Subcutaneous abdominal adipose tissue (tissue), 5 donors: ENCODE measurements around the gene SIPA1L3.
A peak's percentile ranks its signal among the peaks of the same experiment; 100 is the strongest.
"Not testable (repeated sequence)": the region's sequence is repeated elsewhere in the genome, so short reads cannot be mapped to it uniquely, and the experiment has no call there.

Experiments used
- H3K27ac ChIP-seq: one replicate; pipeline ENCODE4 v1.7.0; 2013; ENCODE audit warnings: low read depth, mild to moderate bottlenecking, inconsistent platforms, low read length, moderate library complexity
- H3K27me3 ChIP-seq, 5 donors: one replicate each; pipeline ENCODE4 v1.7.0; 2013; ENCODE audit warnings: low read length in 5 of 5, inconsistent platforms in 1 of 5; ENCODE audit not compliant: control insufficient read depth in 5 of 5, insufficient read depth in 4 of 5
- H3K36me3 ChIP-seq, 5 donors: one replicate each; pipeline ENCODE4 v1.7.0; 2013; ENCODE audit warnings: low read length in 5 of 5; ENCODE audit not compliant: control insufficient read depth in 5 of 5, insufficient read depth in 5 of 5
- H3K4me1 ChIP-seq, 5 donors: one replicate each; pipeline ENCODE4 v1.7.0; 2013; ENCODE audit warnings: low read length in 5 of 5, mild to moderate bottlenecking in 3 of 5, moderate library complexity in 1 of 5; ENCODE audit not compliant: control insufficient read depth in 5 of 5, insufficient read depth in 5 of 5
- H3K4me3 ChIP-seq, 5 donors: one replicate each; pipeline ENCODE4 v1.7.0; 2013; ENCODE audit warnings: low read length in 5 of 5, low read depth in 1 of 5
- H3K9ac ChIP-seq, 5 donors: one replicate each; pipeline ENCODE4 v1.7.0; 2013; ENCODE audit warnings: low read length in 5 of 5, mild to moderate bottlenecking in 4 of 5, moderate library complexity in 3 of 5
- H3K9me3 ChIP-seq, 5 donors: one replicate each; pipeline ENCODE4 v1.7.0; 2013; ENCODE audit warnings: low read length in 5 of 5; ENCODE audit not compliant: control insufficient read depth in 5 of 5
- donor health status: healthy.
- donor health status: healthy.
- donor health status: healthy.
- donor health status: healthy.
- donor health status: healthy.

SIPA1L3 gene

GRCh38 chr19:38228491-38229439, 321.8 kb downstream of the SIPA1L3 start:
- Histone ChIP-seq H3K9ac (no peak overlapping the region), H3K27ac (no peak overlapping the region), H3K4me3 (no peak overlapping the region), H3K4me1 (peaks cover 0 to 17% (median 15%) of the 10 kb centered on the region in 5 donors), H3K27me3 (peaks cover 24 to 56% (median 41%) of the 10 kb centered on the region in 5 donors), H3K9me3 (no peaks in the 10 kb centered on the region), H3K36me3 (no peaks in the 10 kb centered on the region)

- H3K27me3 ChIP-seq: peaks cover 21 to 49% (median 35%) of the 10 kb centered on the region in 5 donors
- no peaks in the 10 kb centered on the region for H3K9me3 ChIP-seq
- no peak overlapping the region for H3K9ac ChIP-seq
- no peak overlapping the region for H3K4me3 ChIP-seq
- H3K36me3 ChIP-seq: no peaks in the 10 kb centered on the region
- H3K4me1 ChIP-seq: peaks cover 0 to 9% (median 8%) of the 10 kb centered on the region in 5 donors
- H3K27ac ChIP-seq: no peak overlapping the region
Observed at GRCh38 chr19:38229585-38230073, 322.6 kb downstream of the SIPA1L3 start.

DNA sequence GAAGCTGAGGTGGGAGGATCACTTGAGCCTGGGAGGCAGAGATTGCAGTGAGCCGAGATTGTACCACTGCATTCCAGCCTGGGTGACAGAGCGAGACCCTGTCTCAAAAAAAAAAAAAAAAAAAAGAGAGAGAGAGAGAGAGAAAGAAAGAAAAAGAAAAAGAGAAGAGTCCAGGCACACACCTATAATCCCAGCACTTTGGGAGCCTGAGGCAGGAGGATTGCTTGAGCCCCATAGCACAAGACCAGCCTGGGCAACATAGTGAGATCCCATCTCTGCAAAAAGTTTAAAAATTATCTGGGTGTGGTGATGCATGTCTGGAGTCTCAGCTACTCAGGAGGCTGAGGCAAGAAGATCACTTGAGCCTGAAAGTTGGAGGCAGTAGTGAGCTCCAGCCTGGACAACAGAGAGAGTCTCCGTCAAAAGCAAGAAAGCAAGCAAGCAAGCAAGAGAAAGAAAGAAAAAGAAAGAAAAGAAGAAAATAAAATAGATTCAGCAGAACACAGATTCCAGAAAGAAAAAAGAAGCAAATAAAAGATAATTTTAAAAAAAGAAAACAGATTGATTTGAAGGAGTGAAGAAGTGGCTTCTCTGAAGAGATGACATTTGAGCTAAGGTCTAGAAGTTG, 323.6 kb downstream of the SIPA1L3 start:
- H3K4me3 ChIP-seq, H3K9ac ChIP-seq, H3K36me3 ChIP-seq, H3K27ac ChIP-seq, H3K9me3 ChIP-seq, H3K4me1 ChIP-seq: not testable (repeated sequence)
- H3K27me3 ChIP-seq: peaks cover 19 to 41% (median 29%) of the 10 kb centered on the region in 5 donors

GRCh38 chr19:38231918-38232317, 324.9 kb downstream of the SIPA1L3 start:
- Histone ChIP-seq H3K4me3 (no peak overlapping the region), H3K9ac (no peak overlapping the region), H3K27me3 (peaks cover 17 to 33% (median 22%) of the 10 kb centered on the region in 5 donors), H3K36me3 (no peaks in the 10 kb centered on the region), H3K9me3 (no peaks in the 10 kb centered on the region), H3K4me1 (peaks cover 0 to 9% (median 8%) of the 10 kb centered on the region in 5 donors), H3K27ac (no peak overlapping the region)

- no peak overlapping the region for H3K9ac ChIP-seq
Observed at GRCh38 chr19:38233740-38234251, 326.8 kb downstream of the SIPA1L3 start.

DNA sequence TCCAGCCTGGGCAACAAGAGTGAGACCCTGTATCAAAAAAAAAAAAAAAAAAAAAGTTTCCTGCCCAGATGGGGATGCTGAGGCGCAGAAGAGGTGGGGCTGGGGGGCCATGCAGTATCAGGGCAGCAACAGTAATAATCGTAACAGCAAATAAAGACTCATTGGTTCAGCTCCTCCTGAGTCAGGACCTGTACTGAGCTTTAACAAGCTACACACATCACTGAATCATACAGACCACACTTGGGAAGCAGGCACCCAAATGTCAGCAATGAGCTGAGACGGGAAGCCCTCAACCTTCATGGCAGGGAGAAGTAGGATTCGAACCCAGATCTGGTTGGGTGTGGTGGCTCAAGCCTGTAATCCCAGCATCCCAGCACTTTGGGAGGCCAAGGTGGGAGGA, 327.6 kb downstream of the SIPA1L3 start:
- H3K36me3 ChIP-seq: no peaks in the 10 kb centered on the region
- H3K4me3 ChIP-seq: no peak overlapping the region
- no peak overlapping the region for H3K27ac ChIP-seq
- H3K4me1 ChIP-seq: no peaks in the 10 kb centered on the region
- H3K27me3 ChIP-seq: peaks cover 3 to 15% (median 4%) of the 10 kb centered on the region in 5 donors
- no peaks in the 10 kb centered on the region for H3K9me3 ChIP-seq
- no peak overlapping the region for H3K9ac ChIP-seq

More at GRCh38 chr19:38233740-38234251, 326.8 kb downstream of the SIPA1L3 start:
- H3K27me3 ChIP-seq: peaks cover 6 to 20% (median 8%) of the 10 kb centered on the region in 5 donors
- no peak overlapping the region for H3K4me3 ChIP-seq
- H3K9me3 ChIP-seq: no peaks in the 10 kb centered on the region
- H3K36me3 ChIP-seq: no peaks in the 10 kb centered on the region
- peaks cover 0 to 5% (median 4%) of the 10 kb centered on the region in 5 donors for H3K4me1 ChIP-seq
- H3K27ac ChIP-seq: no peak overlapping the region

- no peak overlapping the region for H3K9ac ChIP-seq
- no peak overlapping the region for H3K27ac ChIP-seq
- H3K36me3 ChIP-seq: no peaks in the 10 kb centered on the region
- H3K27me3 ChIP-seq: peaks cover 0 to 4% (median 0%) of the 10 kb centered on the region in 5 donors
- peaks cover 0 to 7% (median 4%) of the 10 kb centered on the region in 5 donors for H3K4me1 ChIP-seq
- no peak overlapping the region for H3K4me3 ChIP-seq
- H3K9me3 ChIP-seq: no peaks in the 10 kb centered on the region
Observed at GRCh38 chr19:38239816-38240215, 332.8 kb downstream of the SIPA1L3 start.

DNA sequence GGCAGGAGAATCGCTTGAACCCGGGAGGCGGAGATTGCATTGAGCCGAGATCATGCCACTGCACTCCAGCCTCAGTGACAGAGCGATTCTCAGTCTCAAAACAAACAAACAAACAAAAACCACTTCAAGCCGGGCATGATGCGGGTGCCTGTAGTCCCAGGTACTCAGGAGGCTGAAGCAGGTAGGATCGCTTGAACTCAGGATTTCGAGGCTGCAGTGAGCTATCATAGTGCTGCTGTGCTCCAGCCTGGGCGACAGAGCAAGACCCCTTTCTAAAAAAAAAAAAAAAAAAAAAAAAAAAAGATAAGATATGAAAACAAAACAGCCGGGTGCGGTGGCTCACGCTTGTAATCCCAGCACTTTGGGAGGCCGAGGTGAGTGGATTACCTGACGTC, 336.3 kb downstream of the SIPA1L3 start:
- Histone ChIP-seq H3K4me3 (peak overlapping the region in 2 of 5 donors; percentile 45 to 47), H3K36me3 (no peaks in the 10 kb centered on the region), H3K4me1 (peaks cover 0 to 30% (median 19%) of the 10 kb centered on the region in 5 donors), H3K27ac (no peak overlapping the region), H3K9me3 (no peaks in the 10 kb centered on the region), H3K9ac (no peak overlapping the region), H3K27me3 (no peaks in the 10 kb centered on the region)

- Histone ChIP-seq H3K9me3 (no peaks in the 10 kb centered on the region), H3K27ac (no peak overlapping the region)
Observed at GRCh38 chr19:38245826-38246498, 339.0 kb downstream of the SIPA1L3 start.

More at GRCh38 chr19:38245826-38246498, 339.0 kb downstream of the SIPA1L3 start:
- Histone ChIP-seq H3K4me1 (peaks cover 0 to 41% (median 26%) of the 10 kb centered on the region in 5 donors), H3K27me3 (no peaks in the 10 kb centered on the region), H3K9ac (no peak overlapping the region), H3K36me3 (no peaks in the 10 kb centered on the region), H3K4me3 (no peak overlapping the region)
